ENCODE measurements around the gene AKR7A3. TPM values are rescaled to one million over a fixed set of nuclear protein-coding genes. Genes with fewer than 3 reads are reported as not detected.

Gene AKR7A3
- total and polyA plus RNA-seq, 9 of the 15 experiments (the other 6 are each of a cell fraction or from before 2014, with no cell fraction given), result 0.04 to 1.5 (median 0.44) TPM; not detected in 1

DNA sequence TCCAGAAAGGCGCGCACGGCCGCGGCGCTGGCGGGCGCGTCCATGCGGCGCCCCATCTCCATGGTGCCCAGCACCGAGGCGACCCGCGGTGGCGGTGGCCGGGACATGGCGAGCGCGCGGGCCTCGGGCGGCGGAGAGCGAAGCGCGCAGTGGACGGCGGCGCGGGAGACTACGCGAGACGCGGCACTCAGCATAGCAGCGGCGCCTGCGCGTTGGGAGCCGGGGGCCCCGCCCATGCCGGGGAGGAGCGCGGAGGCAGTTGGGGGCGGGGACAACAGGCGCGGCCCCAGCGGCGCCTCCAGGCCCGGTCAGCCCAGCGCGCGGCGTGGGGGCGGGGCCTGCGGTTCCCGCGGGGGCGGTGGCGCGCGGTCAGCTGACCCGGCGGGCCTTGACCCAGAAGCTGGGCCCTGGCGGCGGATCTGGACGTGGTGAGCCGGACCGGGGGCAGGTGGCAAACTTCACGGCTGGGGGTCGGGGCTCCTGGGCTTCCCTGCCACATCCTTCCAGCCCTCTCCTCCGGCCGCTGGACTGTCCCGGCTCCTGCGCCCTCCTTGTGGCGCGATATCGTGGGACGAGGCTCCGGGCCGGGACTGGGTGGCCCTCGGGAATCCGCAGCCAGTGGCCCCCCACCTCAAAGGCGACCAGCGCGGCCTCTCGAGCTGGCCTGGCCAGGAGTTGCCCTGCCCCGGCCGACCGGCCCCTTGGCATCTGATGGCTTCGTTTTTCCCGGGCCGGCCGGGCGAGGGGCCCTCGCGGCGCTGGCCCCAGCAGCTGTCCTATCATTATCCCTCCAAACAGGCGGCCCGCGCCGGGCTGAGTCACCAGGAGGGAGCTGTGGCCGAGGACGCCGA is 23.6 kb upstream of the AKR7A3 start, which contains the start of the genes AKR7A2 and SLC66A1 (continued):
- TF ChIP-seq, protein P1, sequence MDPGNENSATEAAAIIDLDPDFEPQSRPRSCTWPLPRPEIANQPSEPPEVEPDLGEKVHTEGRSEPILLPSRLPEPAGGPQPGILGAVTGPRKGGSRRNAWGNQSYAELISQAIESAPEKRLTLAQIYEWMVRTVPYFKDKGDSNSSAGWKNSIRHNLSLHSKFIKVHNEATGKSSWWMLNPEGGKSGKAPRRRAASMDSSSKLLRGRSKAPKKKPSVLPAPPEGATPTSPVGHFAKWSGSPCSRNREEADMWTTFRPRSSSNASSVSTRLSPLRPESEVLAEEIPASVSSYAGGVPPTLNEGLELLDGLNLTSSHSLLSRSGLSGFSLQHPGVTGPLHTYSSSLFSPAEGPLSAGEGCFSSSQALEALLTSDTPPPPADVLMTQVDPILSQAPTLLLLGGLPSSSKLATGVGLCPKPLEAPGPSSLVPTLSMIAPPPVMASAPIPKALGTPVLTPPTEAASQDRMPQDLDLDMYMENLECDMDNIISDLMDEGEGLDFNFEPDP (CRISPR knock-in tag; IDR thresholded peaks at IDR 0.05), result no peak
- TF ChIP-seq NBN (IDR thresholded peaks at IDR 0.05; ENCODE audit: low read depth) (no peak), ATF1 (CRISPR knock-in tag; IDR thresholded peaks at IDR 0.05) (no peak; the same call in 1 of the 2 replicates), ATF1 (tag; IDR thresholded peaks at IDR 0.05) (peak; percentile 55; the same call in 1 of the 2 replicates), SMAD2 (IDR thresholded peaks at IDR 0.05; ENCODE audit: low read depth, low read length) (no peak), PURB (CRISPR knock-in tag; IDR thresholded peaks at IDR 0.05; ENCODE audit: low read depth) (no peak), KLF10 (CRISPR knock-in tag; IDR thresholded peaks at IDR 0.05) (no peak), TFAM (CRISPR knock-in tag; conservative IDR thresholded peaks at IDR 0.05) (no peak), LEF1 (IDR thresholded peaks at IDR 0.05) (no peak), CSDE1 (IDR thresholded peaks at IDR 0.05) (no peak), IFI16 (CRISPR knock-in tag; IDR thresholded peaks at IDR 0.05) (no peak), FOS (IDR thresholded peaks at IDR 0.05; ENCODE audit: extremely low read depth, insufficient read length) (peak; percentile 11)
- TF ChIP-seq, protein P2, sequence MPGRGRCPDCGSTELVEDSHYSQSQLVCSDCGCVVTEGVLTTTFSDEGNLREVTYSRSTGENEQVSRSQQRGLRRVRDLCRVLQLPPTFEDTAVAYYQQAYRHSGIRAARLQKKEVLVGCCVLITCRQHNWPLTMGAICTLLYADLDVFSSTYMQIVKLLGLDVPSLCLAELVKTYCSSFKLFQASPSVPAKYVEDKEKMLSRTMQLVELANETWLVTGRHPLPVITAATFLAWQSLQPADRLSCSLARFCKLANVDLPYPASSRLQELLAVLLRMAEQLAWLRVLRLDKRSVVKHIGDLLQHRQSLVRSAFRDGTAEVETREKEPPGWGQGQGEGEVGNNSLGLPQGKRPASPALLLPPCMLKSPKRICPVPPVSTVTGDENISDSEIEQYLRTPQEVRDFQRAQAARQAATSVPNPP (IDR thresholded peaks at IDR 0.05; ENCODE audit: borderline replicate concordance, insufficient read depth, insufficient read length), result no peak
- TF ChIP-seq, protein P3, sequence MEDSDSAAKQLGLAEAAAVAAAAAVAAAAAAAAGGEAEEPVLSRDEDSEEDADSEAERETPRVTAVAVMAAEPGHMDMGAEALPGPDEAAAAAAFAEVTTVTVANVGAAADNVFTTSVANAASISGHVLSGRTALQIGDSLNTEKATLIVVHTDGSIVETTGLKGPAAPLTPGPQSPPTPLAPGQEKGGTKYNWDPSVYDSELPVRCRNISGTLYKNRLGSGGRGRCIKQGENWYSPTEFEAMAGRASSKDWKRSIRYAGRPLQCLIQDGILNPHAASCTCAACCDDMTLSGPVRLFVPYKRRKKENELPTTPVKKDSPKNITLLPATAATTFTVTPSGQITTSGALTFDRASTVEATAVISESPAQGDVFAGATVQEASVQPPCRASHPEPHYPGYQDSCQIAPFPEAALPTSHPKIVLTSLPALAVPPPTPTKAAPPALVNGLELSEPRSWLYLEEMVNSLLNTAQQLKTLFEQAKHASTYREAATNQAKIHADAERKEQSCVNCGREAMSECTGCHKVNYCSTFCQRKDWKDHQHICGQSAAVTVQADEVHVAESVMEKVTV (CRISPR knock-in tag; IDR thresholded peaks at IDR 0.05), result no peak
- TF ChIP-seq, protein P4, sequence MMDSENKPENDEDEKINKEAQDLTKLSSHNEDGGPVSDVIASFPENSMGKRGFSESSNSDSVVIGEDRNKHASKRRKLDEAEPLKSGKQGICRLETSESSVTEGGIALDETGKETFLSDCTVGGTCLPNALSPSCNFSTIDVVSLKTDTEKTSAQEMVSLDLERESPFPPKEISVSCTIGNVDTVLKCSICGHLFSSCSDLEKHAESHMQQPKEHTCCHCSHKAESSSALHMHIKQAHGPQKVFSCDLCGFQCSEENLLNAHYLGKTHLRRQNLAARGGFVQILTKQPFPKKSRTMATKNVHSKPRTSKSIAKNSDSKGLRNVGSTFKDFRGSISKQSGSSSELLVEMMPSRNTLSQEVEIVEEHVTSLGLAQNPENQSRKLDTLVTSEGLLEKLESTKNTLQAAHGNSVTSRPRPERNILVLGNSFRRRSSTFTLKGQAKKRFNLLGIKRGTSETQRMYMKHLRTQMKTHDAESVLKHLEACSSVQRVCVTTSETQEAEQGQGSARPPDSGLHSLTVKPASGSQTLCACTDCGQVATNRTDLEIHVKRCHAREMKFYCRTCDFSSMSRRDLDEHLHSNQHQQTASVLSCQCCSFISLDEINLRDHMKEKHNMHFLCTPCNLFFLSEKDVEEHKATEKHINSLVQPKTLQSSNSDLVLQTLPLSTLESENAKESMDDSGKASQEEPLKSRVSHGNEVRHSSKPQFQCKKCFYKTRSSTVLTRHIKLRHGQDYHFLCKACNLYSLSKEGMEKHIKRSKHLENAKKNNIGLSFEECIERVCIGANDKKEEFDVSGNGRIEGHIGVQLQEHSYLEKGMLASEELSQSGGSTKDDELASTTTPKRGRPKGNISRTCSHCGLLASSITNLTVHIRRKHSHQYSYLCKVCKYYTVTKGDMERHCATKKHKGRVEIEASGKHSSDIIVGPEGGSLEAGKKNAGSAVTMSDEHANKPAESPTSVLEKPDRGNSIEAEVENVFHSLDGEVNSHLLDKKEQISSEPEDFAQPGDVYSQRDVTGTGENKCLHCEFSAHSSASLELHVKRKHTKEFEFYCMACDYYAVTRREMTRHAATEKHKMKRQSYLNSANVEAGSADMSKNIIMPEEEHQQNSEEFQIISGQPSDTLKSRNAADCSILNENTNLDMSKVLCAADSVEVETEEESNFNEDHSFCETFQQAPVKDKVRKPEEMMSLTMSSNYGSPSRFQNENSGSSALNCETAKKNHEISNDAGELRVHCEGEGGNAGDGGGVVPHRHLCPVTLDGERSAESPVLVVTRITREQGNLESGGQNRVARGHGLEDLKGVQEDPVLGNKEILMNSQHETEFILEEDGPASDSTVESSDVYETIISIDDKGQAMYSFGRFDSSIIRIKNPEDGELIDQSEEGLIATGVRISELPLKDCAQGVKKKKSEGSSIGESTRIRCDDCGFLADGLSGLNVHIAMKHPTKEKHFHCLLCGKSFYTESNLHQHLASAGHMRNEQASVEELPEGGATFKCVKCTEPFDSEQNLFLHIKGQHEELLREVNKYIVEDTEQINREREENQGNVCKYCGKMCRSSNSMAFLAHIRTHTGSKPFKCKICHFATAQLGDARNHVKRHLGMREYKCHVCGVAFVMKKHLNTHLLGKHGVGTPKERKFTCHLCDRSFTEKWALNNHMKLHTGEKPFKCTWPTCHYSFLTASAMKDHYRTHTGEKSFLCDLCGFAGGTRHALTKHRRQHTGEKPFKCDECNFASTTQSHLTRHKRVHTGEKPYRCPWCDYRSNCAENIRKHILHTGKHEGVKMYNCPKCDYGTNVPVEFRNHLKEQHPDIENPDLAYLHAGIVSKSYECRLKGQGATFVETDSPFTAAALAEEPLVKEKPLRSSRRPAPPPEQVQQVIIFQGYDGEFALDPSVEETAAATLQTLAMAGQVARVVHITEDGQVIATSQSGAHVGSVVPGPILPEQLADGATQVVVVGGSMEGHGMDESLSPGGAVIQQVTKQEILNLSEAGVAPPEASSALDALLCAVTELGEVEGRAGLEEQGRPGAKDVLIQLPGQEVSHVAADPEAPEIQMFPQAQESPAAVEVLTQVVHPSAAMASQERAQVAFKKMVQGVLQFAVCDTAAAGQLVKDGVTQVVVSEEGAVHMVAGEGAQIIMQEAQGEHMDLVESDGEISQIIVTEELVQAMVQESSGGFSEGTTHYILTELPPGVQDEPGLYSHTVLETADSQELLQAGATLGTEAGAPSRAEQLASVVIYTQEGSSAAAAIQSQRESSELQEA (IDR thresholded peaks at IDR 0.05; ENCODE audit: low read depth), result no peak

Data from K562 (cell line).